HG03095 (cell line): ENCODE measurements around the gene VPS13D.

ENCODE experiments used
- ATAC-seq: cut with Tn5 transposase; IDR thresholded peaks from one replicate; pipeline ENCODE4 v1.9.1; 2021; ENCODE audit warnings: moderate library complexity; ENCODE audit not compliant: unreplicated experiment

The VPS13D gene

GRCh38 chr1:12547586-12548225, 317.9 kb downstream of the VPS13D start:
- no peak for ATAC-seq

- ATAC-seq: no peak
Observed at GRCh38 chr1:12548279-12548972, 318.6 kb downstream of the VPS13D start.

GRCh38 chr1:12548973-12549459, 319.2 kb downstream of the VPS13D start:
- ATAC-seq: no peak

- no peak for ATAC-seq
Observed at GRCh38 chr1:12549460-12550349, 319.9 kb downstream of the VPS13D start.

GRCh38 chr1:12551584-12551983, 321.8 kb downstream of the VPS13D start:
- ATAC-seq: no peak

GRCh38 chr1:12552111-12552888, 322.5 kb downstream of the VPS13D start:
- no peak for ATAC-seq

GRCh38 chr1:12552951-12553921, 323.4 kb downstream of the VPS13D start:
- ATAC-seq: no peak

- no peak for ATAC-seq
Observed at GRCh38 chr1:12553963-12554362, 324.1 kb downstream of the VPS13D start.

GRCh38 chr1:12554521-12555305, 324.9 kb downstream of the VPS13D start:
- ATAC-seq: no peak

- no peak for ATAC-seq
Observed at GRCh38 chr1:12555411-12556367, 325.9 kb downstream of the VPS13D start.

GRCh38 chr1:12556368-12556930, 326.6 kb downstream of the VPS13D start:
- ATAC-seq: no peak

GRCh38 chr1:12556957-12557935, 327.4 kb downstream of the VPS13D start:
- no peak for ATAC-seq

- no peak for ATAC-seq
Observed at GRCh38 chr1:12561121-12561520, 331.3 kb downstream of the VPS13D start.
